Stimulated activated CD4-positive, alpha-beta T cell treated with anti-CD3 and anti-CD28 coated beads, Interleukin-4, amount 100 ng/mL, for 4 hours (primary cell): ENCODE results near the gene FETUB.
"Not testable (repeated sequence)": the region's sequence is repeated elsewhere in the genome, so short reads cannot be mapped to it uniquely, and the experiment has no call there.

Source experiments
- DNase-seq, 2 experiments: peaks; one replicate each; pipeline ENCODE4 v3.0.0-alpha.2; 2020

FETUB gene

DNA sequence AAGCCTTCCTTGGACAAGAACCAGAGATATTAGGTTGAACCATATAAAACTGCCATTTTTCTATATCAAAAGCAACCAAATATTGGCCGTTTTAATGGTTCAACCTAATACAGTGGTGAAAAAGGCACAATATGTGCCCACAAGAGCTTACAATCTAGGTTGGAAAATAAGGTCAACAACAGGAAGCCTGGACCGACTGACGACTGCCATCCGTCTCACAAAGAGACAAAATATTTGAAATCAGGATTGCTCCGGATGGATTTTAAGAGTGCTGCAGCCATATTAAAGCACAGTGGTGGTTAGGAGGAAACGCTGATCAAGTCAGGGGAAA, 26.0 kb upstream of the FETUB start:
- no peak for DNase-seq

DNA sequence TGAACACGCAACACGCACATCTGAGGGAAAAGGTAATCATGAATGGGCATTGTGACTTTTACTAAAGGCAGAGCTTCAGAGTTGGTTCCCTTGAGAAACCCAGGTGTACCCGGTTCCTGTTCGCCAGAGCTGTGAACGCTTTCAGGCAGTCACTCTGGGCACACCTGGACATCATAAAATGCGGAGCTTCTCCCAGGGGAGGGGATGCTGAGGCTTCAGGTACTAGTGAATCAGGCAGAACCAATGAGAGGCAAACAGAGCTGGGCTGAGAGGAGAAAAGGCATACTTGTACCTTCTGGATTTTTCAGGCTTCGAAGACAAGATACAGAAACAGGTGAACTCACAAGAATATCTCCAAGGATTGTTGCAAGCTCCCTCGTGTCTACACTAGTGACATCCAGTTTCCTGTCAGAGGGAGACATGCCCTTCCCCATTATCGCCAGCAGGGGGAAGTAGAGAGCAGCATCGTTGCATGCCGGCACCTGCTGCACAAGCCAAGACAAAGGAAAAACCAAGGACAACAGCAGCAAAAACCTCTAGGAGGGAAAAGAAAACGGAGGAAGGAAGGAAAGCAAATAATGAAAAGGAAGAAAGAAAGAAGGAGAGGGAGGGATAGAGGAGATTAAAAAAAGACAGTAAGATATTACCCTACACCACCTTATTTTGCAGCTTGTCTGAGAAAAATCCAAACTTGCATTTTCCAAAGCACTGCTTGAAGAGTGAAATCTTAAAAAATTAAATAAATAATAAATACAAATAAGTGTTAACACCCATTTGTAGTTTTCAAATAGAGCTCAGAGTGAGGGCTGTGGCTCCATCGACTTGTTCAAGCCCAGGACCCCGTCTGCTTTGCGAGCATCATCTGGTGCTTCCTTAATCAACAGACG, 25.4 kb upstream of the FETUB start:
- DNase-seq = peak; percentile 63 to 66

DNA sequence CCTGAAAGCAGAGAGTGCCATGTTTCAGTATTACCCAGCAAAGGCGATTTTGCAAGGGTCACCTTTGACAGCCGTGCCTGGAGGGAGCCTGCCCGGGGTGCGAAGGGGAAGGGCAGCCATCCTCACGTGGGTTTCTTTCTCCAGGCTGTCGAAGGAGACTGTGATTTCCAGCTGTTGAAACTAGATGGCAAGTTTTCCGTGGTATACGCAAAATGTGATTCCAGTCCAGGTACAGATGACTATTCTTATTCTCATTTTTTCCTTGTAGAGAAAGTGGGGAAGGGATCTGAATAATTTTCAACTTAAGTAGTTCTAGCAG, 23.9 kb upstream of the FETUB start:
- no peak for DNase-seq

DNA sequence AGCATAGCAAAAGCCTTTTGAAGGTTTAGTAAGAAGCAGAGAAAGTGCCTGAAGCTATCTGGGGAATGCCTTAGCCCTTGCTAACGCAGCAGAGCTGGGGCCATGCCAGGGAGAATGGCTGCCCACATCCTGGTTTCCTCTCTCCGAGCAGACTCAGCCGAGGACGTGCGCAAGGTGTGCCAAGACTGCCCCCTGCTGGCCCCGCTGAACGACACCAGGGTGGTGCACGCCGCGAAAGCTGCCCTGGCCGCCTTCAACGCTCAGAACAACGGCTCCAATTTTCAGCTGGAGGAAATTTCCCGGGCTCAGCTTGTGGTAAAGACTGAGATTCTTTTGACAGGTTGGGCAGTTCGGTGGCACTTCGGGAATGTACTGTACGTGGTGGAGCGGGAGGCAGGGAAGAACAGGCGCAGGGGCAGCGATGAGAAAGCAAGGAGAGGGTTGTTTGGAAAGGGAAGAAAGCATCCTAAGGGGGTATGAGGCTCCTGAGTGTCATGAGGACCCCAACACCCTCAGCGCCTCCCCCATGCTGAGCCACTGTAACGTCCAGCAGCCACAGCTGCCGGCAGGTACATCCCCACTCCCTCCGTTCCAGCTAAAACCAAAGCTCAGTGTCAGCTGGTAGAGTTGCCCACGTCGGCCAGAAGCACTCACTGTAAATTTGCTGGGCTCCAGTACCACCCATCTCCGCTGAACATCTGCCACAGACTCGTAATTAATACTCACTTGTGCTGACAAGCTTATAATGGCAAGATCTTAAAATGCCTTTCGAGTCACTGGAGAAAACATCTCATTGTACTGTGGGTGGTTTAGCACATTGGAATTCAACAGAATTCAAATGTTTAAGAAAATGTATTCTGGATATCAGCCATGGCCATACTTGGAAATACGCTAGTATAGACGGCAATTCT, 22.9 kb upstream of the FETUB start:
- peak; percentile 79 to 83 for DNase-seq

DNA sequence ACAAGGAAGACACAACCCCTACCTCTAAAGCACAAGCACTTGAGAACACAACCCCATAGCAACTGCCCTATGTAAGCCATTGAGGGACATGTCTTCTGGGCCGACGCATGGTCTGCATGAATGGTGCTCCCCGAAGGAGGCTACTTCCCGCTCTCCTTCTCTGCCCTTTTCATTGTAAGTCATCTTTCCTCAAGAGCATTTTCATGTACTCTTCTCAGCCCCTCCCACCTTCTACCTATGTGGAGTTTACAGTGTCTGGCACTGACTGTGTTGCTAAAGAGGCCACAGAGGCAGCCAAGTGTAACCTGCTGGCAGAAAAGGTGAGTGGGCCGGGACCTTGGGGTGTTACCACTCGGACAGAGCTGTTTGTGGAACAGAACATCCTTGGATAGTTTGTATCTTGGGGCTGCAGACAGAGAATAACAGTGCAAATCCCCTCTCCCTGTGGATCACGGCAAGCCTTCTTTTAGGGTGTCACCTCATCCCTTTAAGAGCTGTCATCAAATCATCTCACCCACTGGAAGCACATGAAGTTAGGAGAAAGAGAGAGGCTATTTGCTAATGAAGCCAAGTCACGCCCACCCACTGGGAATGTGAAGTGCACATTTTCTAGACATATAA, 21.8 kb upstream of the FETUB start:
- no peak for DNase-seq

DNA sequence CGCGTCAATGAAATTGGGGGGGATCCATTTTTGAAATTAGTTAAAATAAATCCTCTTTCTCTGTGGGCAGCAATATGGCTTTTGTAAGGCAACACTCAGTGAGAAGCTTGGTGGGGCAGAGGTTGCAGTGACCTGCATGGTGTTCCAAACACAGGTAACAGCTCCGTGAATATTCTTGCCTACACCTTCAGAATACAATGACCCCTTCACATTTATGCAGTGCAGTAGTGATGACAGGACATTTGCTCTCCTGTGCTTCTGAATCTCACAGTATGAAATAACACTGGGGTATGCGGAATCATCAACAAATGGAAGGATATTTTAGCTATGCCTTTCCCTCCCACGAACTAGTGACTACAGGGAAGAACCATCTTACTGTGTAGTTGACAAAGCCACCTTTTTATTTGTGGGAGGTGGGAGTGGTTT, 20.4 kb upstream of the FETUB start:
- no peak for DNase-seq

DNA sequence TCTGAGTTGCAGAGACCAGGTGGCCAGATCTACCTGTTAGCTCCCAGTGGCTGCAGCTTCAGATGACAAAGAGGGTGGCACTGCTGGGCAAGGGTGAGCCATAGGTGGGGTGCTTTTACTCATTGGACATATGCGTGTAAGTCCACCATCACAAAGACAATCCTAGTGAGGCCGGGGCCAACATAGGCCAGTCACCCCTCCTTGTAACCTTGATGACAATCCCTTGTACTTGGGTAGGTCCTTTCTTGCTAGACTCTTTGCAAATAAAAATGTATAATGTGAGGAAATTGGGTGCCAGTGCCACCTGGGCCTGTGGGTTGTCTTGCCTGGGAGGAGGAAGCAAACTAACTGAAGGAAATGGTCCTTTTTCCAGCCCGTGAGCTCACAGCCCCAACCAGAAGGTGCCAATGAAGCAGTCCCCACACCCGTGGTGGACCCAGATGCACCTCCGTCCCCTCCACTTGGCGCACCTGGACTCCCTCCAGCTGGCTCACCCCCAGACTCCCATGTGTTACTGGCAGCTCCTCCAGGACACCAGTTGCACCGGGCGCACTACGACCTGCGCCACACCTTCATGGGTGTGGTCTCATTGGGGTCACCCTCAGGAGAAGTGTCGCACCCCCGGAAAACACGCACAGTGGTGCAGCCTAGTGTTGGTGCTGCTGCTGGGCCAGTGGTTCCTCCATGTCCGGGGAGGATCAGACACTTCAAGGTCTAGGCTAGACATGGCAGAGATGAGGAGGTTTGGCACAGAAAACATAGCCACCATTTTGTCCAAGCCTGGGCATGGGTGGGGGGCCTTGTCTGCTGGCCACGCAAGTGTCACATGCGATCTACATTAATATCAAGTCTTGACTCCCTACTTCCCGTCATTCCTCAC, 19.7 kb upstream of the FETUB start:
- DNase-seq = no peak

DNA sequence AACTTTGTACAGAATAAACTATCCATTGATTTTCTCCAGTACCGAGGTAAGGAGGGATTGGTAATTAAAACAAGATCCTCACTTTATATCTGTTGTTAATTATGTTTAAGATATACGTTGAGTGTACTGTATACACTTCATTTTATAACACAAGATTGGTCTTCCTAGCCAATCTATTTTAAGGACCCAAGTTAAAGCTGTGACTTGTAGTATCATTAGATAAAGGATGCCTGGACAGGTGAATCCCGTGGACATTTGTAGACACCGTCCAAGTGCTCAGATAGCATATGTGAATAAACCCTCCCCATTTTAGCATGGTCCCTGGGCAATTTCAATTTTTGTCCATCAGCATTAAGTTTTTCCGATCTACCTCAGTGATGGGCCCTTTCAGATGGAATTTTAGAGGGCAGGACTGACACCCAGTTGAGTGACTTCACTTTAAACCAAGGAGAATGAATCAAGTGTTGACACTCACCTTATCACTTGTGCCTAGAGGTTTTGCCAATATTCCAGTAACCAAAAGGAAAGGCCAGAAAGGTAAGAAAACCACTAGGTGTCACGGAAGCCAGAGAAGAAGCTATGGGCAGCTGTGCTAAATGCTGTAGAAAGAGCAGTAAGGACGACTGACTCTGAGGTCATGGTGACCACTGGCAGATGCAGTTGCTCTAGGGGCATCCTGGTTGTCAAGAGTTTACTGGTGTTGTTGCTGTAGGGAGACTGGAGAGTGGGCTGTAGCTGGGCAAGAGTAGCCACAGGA, 18.1 kb upstream of the FETUB start:
- DNase-seq = no peak

DNA sequence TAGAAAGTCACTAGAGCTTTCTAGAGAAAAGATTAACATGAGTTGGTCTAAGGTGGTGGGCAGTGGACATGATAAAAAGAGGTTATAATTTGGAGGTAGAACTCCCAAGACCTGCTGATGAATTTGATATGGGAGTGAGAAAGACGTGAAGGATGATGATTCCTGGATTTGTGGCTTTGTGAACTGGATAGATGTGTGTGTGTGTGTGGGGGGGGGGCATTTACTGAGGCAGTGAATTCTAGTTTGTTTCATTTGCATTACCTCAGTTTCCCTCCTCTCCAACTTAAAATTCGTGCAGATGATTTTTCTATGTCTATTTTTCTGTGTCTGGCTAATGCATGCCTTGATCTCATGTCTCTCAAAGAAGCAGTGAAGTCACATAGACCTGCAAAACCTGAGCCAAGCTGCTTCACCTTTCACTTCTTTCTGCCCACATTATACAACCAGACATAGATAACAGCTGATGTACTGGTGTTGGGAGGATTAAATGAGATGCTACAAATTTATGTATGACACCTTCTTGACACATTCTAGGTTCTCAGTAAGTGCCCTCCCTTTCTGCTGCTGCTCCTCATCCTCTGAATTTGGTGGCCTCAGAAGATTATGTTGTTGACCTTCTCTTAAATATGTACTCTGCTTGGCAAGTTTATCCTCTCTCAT, 17.4 kb upstream of the FETUB start:
- DNase-seq = no peak

DNA sequence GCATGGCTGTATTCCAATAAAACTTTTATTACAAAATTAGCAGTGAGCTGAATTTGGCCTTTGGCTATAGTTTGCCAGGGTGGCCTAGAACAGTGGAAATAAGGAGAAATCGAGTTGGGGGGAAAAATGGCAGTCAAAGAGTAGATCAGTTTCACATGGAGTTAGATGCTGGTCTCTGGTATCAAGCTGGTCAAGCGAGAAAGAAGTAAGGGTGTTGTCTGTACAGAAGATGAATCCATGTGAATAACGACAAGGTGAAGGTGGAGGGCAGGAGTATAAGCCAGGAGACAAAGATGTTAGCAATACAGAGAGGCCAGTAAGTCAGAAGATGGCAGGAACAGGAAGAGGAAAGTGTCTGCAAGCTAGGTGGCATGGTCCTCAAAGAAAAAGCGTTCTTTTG, 15.6 kb upstream of the FETUB start:
- DNase-seq = no peak

DNA sequence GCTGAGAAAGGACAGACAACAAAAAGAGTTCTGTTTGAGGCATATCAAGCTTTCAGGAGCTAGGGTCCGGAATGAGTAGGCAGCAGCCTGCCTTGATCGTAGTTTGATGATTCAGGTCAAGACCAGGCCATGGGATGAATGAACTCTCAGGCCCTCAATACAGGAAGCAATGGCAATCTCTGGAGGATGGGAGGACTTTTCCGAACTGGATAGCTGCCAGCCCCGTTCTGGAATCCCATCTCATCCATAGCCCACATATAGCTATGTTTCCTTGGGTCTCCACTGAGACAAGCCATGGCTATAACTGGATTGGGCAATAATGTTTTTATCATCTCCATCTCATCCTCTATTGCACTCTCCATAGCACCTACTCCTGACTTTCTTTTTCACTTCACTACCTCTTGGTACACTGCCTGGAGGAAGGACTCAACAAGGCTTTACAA, 14.6 kb upstream of the FETUB start:
- DNase-seq = no peak

DNA sequence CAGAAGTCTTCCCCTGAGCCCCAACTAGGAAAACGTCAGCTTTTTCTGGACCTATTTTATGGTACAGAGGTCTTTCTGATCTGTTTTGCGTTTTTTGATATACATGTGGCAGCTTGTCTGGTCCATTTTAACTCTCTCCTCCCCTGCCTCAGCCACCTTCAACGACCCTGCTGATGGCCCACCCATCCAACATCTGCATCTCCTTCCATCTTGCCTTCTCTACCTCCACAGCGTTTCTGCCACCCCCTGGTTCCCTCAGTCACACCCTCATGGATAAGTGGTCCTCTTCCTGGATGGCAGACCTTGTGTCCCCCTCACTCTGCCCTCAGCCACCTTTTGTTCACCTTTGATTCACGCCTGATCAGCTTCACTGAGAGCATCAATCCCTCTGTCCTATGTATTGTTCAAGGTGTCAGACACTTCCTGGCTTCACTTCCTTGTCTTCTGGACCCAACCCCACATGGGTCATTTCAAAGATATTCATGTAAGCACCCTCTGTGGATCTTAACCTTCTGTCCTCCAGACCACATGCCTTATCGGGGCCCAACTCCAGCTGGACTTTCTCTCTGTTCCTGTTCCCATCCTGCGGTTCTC, 13.8 kb upstream of the FETUB start:
- no peak for DNase-seq

DNA sequence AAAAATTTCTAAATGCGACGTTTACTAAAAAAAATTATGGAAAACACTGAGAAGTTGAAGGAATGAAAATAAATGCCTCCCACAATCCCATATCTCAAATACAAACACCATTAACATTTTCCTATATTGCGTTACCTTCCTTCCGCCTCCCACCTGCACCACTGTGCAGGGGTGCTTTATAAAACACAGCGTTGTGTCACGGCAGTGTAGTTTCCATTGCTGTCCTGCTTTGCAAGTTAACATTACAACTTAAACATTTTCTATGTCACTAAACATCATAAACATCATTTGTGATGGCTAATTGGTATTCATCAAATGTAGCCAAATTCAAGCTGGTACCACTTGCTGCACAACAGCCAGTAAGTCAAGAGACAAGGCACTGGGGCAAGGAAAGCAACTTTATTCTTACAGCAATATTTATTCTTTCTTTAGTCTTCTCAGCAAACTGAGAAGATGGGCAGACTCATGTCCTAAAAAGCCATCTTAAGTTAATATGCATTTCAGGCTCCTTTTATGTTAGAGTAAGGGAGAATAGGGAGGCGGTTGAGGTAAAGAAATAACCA, 12.3 kb upstream of the FETUB start:
- no peak for DNase-seq

DNA sequence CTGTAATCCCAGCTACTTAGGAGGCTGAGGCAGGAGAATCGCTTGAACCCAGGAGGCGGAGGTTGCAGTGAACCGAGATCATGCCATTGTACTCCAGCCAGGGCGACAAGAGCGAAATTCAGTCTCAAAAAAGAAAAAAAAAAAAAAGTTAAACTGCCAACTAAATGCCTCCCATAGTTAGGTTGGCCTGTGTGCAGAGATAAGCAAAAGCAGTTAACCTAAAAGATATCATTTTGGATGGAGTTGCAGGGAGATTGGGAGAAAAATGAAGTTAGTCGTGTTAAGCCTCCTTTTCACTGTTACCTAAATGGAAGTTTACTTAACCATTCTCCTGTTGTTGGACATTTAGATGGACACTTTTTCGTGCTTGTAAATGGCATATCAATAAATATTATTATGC, 11.4 kb upstream of the FETUB start:
- DNase-seq = no peak

DNA sequence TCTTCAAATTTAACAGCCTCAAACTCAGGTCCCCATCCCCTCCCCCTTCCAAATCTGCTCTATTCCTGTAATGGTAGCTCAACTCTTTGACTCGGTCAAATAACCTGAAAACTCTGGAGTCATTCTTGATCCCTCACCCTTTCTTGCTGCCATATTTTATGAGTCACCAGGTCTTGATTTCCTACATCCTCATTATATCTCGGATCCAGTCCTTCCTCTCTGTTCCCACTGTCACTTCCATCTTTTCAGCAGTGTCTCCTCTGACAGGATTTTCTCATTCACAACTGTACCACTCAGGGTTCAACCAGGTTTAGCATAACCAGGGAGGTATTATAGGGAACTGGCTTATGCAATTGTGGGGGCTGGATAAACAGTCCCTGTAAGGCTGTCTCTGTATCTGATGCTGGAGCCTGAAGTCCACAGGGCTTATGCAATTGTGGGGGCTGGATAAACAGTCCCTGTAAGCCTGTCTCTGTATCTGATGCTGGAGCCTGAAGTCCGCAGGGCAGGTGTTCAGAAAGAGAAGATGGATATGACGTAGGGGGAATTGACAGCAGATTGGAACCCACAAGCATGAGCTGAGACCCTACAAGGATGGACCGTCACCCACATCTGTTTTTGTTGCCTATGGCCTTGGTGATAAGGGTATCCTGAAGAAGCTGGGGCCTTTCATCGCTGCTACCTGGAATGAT, 9.1 kb upstream of the FETUB start:
- DNase-seq = no peak

DNA sequence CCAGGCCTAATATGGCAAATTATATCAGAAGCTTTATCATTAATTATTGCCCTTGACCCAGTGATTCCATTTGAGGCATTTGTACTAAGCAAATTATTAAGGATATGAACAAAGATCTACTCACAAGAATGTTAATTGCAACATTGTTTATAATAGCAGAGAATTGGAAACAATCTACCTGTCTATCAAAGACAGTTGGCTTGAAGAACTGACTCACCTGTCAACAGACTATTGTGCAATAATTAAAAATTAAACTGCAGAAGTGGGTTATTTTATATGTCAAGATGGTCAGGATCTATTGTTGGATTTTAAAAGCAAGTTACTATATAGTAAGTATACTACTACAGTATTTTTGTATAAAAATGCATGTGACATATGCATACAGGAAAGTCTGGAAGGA, 6.7 kb upstream of the FETUB start:
- DNase-seq = no peak

DNA sequence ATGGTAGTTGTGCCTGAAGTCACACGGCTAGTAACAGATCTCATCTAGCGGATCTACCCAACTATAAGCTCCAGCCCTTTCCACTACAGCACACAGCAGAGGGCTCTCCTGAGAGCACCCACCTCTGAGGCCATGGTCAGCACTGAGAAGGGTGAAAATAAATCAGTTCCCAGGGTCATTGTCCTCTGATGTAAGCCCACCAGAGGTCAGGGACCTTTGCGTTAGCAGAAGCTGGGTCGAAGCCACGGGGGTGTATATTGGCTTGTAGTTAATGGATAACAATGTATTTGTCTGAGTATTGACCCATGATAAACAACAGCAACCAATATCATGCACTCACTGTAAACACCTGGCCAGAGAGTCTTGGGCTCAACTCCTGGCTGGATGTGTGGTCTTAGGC, 6.0 kb upstream of the FETUB start:
- DNase-seq = not testable (repeated sequence)

DNA sequence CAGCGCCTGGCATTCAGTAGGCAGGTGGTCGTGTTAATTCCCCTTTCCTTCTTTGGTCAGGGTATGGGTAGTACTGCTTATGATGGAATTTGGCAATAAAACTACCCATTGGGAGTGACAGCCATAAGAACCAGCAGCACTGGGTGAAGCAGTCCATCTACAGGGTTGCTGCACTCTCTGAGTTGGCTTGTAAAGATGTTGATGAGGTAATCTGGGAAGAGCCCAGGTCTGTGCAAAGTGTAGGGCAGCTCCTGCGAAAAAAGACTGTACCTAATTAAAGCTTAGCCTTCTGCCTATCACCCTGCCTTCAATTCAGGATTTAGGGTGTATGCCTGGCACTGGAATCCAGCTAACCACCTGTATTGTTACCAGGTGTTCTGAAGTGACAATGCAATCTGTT, 4.7 kb upstream of the FETUB start:
- DNase-seq = no peak

DNA sequence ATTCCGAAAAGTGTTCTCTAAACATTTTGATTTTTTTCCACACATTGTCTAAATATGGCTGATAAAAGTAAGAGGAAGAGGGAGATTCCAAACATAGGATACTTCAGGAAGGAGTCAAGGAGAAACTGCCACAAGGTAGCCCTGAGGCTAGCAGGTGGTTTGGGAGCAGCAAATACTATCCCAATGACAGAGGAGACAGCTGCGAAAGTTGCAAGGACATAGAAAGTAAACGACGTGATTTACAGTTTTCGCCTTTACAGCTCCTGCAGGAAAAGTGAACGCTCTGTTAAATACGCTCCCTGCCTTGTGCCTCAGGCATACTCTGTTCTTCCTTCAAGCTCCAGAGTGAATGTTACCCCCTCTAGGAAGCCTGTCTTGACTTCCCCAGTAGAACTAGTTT, 3.7 kb upstream of the FETUB start:
- no peak for DNase-seq

DNA sequence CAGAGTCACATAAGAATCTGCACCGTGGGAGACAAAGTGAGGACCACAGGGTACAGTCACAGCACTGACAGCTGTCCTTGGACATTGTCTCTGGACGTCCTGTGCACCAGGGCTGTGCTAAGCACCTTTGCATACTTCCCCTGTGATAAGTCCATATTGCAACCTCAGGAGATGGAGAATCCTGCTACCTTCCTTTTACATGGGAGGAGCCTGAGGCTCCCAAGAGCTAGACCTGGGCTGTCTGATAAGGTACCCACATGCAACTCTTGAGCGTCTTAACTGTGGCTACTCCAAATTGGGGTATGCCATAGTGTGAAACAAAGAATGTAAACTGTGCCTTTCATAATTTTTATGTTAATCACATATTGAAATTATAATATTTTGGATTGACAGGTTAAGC, 2.5 kb upstream of the FETUB start:
- no peak for DNase-seq
